ENCODE results near the gene FRMPD2.
"Not testable (repeated sequence)": the region's sequence is repeated elsewhere in the genome, so short reads cannot be mapped to it uniquely, and the experiment has no call there.

The FRMPD2 gene

DNA sequence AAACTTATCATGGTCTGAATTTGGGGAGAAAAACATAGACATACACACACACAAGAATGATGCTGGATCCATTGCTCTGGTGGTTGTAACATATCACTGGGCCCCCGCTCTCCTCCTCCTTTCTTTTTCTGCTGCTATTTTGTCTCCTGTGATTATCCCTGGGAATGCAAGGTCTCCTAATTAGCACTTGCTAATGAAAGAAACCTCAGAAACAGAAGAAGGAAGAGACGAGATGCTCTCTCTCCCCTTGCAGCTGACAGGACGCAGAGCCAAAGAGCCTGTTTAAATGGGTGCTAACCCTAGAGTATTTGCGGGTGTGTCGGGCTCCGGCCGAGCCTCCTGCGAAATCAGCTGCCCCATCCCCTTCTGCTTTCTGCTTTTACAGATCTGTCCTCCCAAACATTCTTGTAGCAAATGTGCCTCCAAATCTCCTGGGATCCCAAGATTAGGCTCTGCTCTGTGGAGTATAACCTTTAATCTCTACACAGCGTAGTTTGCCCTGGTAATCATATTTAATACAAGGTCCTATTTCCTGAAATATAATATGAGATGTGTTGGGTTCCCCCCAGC lies 81.5 kb downstream of the FRMPD2 start:
- TF ChIP-seq, protein P1, sequence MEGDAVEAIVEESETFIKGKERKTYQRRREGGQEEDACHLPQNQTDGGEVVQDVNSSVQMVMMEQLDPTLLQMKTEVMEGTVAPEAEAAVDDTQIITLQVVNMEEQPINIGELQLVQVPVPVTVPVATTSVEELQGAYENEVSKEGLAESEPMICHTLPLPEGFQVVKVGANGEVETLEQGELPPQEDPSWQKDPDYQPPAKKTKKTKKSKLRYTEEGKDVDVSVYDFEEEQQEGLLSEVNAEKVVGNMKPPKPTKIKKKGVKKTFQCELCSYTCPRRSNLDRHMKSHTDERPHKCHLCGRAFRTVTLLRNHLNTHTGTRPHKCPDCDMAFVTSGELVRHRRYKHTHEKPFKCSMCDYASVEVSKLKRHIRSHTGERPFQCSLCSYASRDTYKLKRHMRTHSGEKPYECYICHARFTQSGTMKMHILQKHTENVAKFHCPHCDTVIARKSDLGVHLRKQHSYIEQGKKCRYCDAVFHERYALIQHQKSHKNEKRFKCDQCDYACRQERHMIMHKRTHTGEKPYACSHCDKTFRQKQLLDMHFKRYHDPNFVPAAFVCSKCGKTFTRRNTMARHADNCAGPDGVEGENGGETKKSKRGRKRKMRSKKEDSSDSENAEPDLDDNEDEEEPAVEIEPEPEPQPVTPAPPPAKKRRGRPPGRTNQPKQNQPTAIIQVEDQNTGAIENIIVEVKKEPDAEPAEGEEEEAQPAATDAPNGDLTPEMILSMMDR (IDR thresholded peaks at IDR 0.05; ENCODE audit: borderline replicate concordance, control extremely low read depth, extremely low read depth, insufficient read depth, missing control alignments), result no peak
- no peak for DNase-seq (ENCODE audit: low spot score)
- in situ Hi-C loops (cut with MboI; ENCODE audit: low sequenced_read_pairs, unreplicated experiment), result no loop called here

DNA sequence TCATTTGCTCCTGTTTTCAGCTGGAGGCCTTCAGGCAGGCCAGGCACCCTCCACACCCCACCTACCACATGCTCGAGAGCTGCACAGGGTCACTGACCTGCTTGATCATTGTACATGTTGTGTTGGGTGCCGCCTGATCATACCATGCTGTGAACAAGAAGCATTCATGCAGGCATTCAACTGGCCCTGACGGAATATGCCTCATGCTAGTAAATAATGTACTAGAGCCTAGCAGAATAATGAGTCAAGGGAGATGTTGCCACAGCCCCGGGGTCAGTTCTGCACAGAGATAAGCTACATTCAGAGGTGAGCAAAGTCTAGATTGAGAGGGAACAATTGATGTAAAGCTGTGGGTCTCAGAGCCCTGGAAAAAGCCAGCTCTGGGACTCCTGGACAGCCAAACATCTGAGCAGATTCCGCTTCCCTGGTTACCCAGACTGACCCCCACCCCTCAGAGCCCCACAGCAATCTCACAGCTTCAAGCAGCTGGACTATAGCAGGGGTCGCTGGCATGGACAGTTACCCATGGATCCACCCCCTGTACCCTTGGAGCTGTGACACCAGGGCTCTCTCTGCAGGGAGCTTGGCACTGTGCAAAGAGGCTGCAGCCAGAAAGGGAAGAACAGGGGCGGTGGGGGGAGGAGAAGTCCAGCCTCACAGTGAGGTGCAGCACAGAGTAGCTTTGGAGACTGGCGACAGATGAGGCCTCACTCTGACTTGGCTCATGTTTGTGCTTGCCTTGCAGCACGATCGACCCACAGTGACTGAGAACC lies 86.6 kb downstream of the FRMPD2 start:
- no peak for DNase-seq (ENCODE audit: low spot score)
- in situ Hi-C loops (cut with MboI; ENCODE audit: low sequenced_read_pairs, unreplicated experiment), result no loop called here
- TF ChIP-seq, protein P1 (IDR thresholded peaks at IDR 0.05; ENCODE audit: borderline replicate concordance, control extremely low read depth, extremely low read depth, insufficient read depth, missing control alignments), result no peak

DNA sequence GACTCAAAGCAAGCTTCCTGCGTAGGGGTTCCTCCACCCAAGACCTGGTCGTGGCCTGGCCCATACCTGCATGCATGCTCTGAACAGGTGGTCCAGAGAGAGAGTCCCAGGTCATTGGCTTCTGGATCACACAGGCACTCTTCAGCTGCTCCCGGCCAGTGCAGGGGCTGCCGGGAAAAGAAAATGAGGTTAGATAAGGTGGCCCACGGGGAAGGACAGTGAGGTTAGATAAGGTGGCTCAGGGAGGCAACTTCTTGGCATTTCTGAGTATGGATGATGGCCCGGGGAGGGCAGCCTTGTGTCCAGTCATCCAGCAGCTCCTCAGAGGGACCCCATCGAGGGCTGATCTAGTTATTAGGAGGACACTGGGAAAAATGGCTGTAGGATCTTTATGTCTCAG lies 87.4 kb downstream of the FRMPD2 start:
- in situ Hi-C loops (cut with MboI; ENCODE audit: low sequenced_read_pairs, unreplicated experiment), result no loop called here
- TF ChIP-seq, protein P1 (IDR thresholded peaks at IDR 0.05; ENCODE audit: borderline replicate concordance, control extremely low read depth, extremely low read depth, insufficient read depth, missing control alignments), result no peak
- no peak for DNase-seq (ENCODE audit: low spot score)

DNA sequence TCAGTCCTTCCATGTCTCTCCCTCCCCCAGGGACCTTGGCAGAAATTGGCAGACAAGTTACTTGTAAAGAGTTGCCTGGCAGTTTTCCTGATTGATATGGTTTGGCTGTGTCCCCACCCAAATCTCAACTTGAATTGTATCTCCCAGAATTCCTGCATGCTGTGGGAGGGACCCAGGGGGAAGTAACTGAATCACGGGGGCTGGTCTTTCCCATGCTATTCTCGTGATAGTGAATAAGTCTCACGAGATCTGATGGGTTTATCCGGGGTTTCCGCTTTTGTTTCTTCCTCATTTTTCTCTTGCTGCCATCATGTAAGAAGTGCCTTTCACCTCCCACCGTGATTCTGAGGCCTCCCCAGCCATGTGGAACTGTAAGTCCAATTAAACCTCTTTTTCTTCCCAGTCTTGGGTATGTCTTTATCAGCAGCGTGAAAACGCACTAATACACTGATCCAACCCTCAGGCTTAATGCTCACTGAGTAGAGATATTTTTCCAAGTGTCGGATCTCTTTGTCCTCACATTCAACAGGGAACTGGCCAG lies 88.2 kb downstream of the FRMPD2 start:
- in situ Hi-C loops (cut with MboI; ENCODE audit: low sequenced_read_pairs, unreplicated experiment); DNase-seq (ENCODE audit: low spot score): not testable (repeated sequence)

DNA sequence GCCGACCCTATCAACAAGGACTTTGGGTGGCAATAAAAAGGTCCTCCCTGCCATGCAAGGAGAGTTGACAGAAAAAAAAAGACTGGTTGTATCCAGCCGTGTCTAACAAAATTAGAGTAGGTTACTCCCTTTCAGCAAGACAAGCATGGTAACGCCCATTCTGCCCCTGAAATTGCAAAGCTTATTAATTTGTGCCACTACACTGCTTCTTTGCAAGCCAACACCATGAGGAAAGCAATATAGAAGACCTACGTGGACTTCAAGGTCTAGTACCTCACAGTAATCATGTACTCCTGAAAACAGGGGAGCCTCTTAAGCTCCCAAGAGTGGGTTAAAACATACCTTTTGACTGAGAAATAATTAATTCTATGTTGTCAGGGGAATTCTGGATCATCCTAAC lies 90.3 kb downstream of the FRMPD2 start:
- no peak for DNase-seq (ENCODE audit: low spot score)
- TF ChIP-seq, protein P1 (IDR thresholded peaks at IDR 0.05; ENCODE audit: borderline replicate concordance, control extremely low read depth, extremely low read depth, insufficient read depth, missing control alignments), result no peak
- in situ Hi-C loops (cut with MboI; ENCODE audit: low sequenced_read_pairs, unreplicated experiment), result no loop called here

DNA sequence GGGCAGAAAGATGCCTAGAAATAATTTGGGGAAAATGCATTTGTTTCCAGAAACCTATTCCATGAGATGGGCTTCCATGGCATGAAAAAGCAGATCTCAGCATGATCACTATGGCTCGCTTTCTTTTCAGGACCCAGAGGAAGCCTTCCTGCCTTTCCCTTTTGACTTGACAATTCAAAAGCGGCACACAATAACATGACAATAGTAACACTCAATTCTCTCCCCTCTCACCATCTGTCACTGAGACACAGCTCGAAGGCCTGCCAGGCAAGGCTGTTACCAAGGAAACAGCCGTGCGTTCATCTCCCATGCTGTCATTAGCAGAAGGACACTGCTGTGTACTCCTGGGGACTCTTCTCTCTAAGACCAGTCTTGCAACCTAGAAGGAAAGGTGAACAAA lies 101.8 kb downstream of the FRMPD2 start:
- in situ Hi-C loops (cut with MboI; ENCODE audit: low sequenced_read_pairs, unreplicated experiment); DNase-seq (ENCODE audit: low spot score): not testable (repeated sequence)

DNA sequence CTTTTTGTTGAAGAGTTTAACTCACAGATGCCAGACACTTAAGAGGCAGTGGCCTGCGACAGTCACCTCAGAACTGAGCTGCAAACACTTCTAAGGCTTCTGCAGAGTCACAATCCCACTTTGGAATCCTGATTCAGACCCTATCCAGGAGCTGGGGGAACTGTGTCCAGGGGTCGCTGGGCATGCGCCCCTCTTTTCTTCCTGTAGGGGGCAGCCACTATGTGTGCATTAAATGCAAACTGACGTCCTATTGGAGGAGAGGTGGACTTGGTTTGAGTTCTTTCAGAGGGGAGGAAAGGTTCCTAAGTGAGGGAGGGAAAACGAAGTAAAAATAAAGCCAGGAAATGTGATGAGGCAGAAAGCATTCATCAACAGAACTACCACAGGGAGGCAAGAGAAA lies 113.8 kb downstream of the FRMPD2 start:
- DNase-seq (ENCODE audit: low spot score); in situ Hi-C loops (cut with MboI; ENCODE audit: low sequenced_read_pairs, unreplicated experiment): not testable (repeated sequence)

DNA sequence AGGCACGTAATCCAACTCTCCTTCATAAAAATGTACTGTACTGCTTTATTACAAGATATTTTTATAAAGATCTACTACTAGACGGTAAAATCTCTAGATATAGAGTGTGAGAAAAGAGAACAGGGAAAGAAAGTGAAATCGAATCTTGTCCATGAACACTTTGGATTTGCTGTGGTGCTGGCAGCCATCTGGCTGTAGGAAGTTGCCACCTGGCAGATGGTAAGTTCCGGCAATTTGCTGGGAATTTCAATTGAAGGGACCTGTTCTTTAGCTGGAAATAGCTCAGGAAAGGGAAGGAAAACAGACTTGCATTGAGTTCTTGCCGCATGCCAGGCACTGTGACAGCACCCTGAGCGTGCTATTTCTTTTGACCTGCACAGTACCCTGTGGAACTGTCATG lies 114.3 kb downstream of the FRMPD2 start:
- in situ Hi-C loops (cut with MboI; ENCODE audit: low sequenced_read_pairs, unreplicated experiment); DNase-seq (ENCODE audit: low spot score): not testable (repeated sequence)

DNA sequence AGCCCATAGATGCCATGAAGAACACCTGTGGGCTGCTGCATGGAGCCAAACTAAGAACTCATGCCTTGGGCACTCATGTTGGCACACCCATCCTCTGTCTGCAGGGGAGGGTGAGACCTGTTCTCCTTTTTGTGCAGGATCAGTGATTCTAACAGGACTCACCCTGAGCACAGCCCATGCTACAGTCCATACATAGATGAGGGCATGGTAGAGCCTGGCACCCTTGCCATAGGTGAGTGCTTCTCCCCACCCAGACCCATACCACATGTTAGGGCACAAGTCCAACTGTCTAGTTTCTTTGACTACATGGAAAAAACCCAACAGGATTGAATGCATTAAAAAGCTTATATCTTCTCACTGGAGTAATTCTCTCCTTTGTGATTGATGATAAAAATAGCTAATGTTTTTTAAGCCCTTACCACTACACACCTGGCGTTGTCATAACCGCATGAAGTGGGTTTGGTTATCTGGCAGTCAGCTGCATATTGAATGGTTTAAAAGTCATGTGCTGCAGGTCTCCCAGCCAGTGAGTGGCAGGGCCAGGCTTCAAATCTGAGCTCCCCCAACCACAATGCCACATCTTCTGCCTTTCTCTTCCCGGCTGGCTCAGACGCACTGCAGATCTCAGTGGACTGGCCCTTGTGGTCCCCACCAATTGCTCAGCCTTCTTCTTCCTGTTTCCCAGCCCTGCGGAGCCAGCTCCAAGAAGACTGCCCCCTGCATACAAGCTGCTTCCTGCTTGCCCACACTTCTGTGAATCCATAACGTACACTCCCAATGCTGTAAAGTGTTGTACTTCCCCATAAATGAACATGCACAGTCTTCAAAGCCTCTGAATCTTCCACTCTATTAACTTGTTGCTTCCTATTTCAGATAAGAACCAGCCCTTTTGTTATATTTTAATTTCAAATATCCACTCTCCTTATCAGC lies 120.0 kb downstream of the FRMPD2 start:
- in situ Hi-C loops (cut with MboI; ENCODE audit: low sequenced_read_pairs, unreplicated experiment); DNase-seq (ENCODE audit: low spot score): not testable (repeated sequence)

DNA sequence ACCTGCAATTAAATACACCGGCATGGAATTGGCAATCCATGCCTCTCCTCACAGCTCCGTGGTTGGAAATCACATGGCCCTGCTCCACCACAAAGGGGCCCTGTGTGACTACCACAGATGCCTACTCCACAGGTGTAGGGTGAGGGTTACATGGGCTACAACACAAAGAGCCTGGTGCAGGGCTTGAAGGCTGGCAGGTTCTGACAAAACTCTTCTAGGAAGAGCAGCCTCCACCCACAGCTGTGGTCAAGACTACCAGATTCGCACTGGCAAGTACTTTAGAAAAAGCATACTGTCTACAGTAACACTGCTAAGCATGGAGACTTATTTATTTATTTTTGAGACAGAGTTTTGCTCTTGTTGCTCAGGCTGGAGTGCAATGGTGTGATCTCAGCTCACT lies 126.9 kb downstream of the FRMPD2 start:
- in situ Hi-C loops (cut with MboI; ENCODE audit: low sequenced_read_pairs, unreplicated experiment); DNase-seq (ENCODE audit: low spot score): not testable (repeated sequence)

DNA sequence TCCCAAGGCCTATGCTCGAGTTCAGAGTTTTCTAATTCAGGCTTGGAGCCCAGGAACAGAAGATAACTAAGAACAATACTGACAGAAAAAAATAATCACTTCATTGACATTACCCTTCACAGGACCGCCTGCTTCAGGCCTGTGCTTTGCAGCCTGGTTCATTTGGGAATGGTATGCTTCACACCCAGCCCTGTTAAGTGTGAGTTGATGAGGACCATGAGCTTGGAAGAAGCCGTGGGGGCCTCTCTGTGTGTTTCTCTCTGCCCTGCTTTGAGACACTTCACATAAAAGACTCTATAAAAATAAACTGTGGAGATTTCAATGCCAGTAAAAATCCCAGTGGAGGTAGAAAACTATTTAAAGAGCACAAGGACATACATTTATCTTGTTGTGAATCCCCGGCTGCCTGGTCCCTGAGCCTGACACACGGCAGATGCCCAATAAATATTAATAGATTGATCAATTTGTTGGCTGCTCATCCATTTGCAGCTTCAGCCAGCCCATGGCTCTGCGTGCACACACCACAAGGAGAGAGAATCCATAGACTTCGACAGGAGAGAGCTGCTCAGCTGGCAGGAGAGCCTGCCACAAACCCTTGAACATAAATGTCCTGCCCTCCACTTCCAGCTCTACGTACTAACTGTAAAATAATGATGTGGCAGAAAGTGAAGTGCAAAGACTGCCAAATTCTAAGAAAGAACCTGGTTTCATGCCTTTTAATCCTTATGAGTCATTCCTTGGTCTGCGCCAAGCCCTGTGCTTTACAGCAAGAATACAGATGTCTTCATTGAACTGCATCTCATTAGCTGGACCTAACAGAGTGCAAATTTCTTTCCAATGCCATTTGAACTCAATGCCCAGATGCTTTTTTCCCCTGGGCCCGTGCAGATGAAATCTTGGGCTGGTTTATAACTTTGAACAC lies 130.5 kb downstream of the FRMPD2 start:
- DNase-seq (ENCODE audit: low spot score); in situ Hi-C loops (cut with MboI; ENCODE audit: low sequenced_read_pairs, unreplicated experiment): not testable (repeated sequence)

DNA sequence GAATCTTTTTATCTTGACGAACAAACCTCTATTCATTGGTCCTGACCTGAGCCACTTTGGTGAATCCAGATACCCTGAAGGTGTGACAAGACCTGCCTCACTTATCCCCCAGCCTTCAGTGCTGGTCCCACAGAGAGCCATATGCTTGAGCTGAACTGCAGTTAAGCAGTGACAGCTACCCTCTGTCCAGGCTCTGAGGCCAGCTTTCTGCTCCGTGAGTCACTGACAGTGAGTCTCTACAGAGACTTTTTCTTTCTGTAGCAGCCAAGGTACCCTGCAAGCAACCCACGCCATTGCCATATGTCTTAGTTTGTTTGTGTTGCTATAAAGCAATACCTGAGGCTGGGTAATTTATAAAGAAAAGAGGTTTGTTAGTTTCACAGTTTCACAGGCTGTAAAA lies 133.5 kb downstream of the FRMPD2 start:
- DNase-seq (ENCODE audit: low spot score); in situ Hi-C loops (cut with MboI; ENCODE audit: low sequenced_read_pairs, unreplicated experiment): not testable (repeated sequence)

All from GM13976 (cell line).